IMR-90 (cell line): Measurements from ENCODE around the gene MIOX. TPM values are rescaled to one million over a fixed set of nuclear protein-coding genes. Genes with fewer than 3 reads are reported as not detected.

Source experiments
- ATAC-seq: fragments of 200-7000 bp; cut with Tn5 transposase; 2 replicates; pipeline ENCODE4 v1.9.1; 2020; ENCODE audit warnings: low read depth, mild to moderate bottlenecking, moderate library complexity
- BruUV-seq: library from RNA; stranded (reverse); fragments of 400-500 nt; replicated peaks from 2 replicates; lab custom pipeline; 2021; lab: Mats Ljungman, UMichigan
- CTCF ChIA-PET: fragments of 300-600 bp; formaldehyde crosslinking; extraction: SDS; loops from one replicate; lab custom pipeline; 2021; ENCODE audit warnings: antibody characterized with exemption; lab: Yijun Ruan, JAX
- POLR2A ChIA-PET: fragments of 300-600 bp; sonication (Branson Sonifier 250); formaldehyde crosslinking; loops from one replicate; lab custom pipeline; 2022; ENCODE audit warnings: antibody characterized with exemption; ENCODE audit not compliant: unreplicated experiment; lab: Charles Lee
- DNase-seq: peaks from one replicate; pipeline ENCODE4 v3.0.0; 2013
- H2AFZ ChIP-seq: replicated peaks from 2 replicates; pipeline ENCODE3; 2013; ENCODE audit warnings: low read length, mild to moderate bottlenecking; ENCODE audit not compliant: poor library complexity
- H2AK5ac ChIP-seq: 2 replicates; pipeline ENCODE4 v1.6.1; 2013; ENCODE audit warnings: low read depth, low read length, inconsistent platforms
- H2AK9ac ChIP-seq: replicated peaks from 2 replicates; pipeline ENCODE3; 2013; ENCODE audit warnings: mild to moderate bottlenecking, low read depth, low read length, moderate library complexity; ENCODE audit not compliant: poor library complexity
- H2BK120ac ChIP-seq: 2 replicates; pipeline ENCODE4 v1.6.1; 2013; ENCODE audit warnings: low read depth, low read length, inconsistent platforms
- H2BK15ac ChIP-seq: 3 replicates; pipeline ENCODE4 v1.6.1; 2013; ENCODE audit warnings: low read depth, low read length, inconsistent platforms
- H2BK20ac ChIP-seq: 2 replicates; pipeline ENCODE4 v1.6.1; 2013; ENCODE audit warnings: low read depth, mild to moderate bottlenecking, inconsistent platforms, low read length, moderate library complexity
- H2BK5ac ChIP-seq: 2 replicates; pipeline ENCODE4 v1.6.1; 2013; ENCODE audit warnings: mild to moderate bottlenecking, low read depth, low read length, inconsistent platforms; ENCODE audit not compliant: poor library complexity, severe bottlenecking
- H3K14ac ChIP-seq: replicated peaks from 2 replicates; pipeline ENCODE4 v1.6.1; 2013; ENCODE audit warnings: low read depth, low read length, inconsistent platforms
- H3K18ac ChIP-seq: 2 replicates; pipeline ENCODE4 v1.6.1; 2013; ENCODE audit warnings: low read depth, low read length, control low read depth
- H3K23ac ChIP-seq: 2 replicates; pipeline ENCODE4 v1.6.1; 2013; ENCODE audit warnings: low read depth, low read length, inconsistent platforms
- H3K27ac ChIP-seq: 2 replicates; pipeline ENCODE4 v1.5.1; 2013; ENCODE audit warnings: mild to moderate bottlenecking, control low read depth, low read length; ENCODE audit not compliant: insufficient read depth
- H3K27me3 ChIP-seq: 2 replicates; pipeline ENCODE4 v1.6.1; 2013; ENCODE audit warnings: low read length; ENCODE audit not compliant: control insufficient read depth, insufficient read depth
- H3K36me3 ChIP-seq: 2 replicates; pipeline ENCODE4 v1.6.1; 2013; ENCODE audit warnings: low read length, mixed read lengths; ENCODE audit not compliant: control insufficient read depth, insufficient read depth
- H3K4ac ChIP-seq: 2 replicates; pipeline ENCODE4 v1.6.1; 2013; ENCODE audit warnings: low read depth, low read length, inconsistent platforms
- H3K4me1 ChIP-seq: 2 replicates; pipeline ENCODE4 v1.6.1; 2013; ENCODE audit warnings: low read length, mixed read lengths; ENCODE audit not compliant: control insufficient read depth, insufficient read depth
- H3K4me2 ChIP-seq: 2 replicates; pipeline ENCODE4 v1.6.1; 2013; ENCODE audit warnings: low read depth, mild to moderate bottlenecking, control low read depth, low read length, moderate library complexity
- H3K4me3 ChIP-seq: 2 replicates; pipeline ENCODE4 v1.5.1; 2013; ENCODE audit warnings: low read depth, mild to moderate bottlenecking, control low read depth, low read length, moderate library complexity; ENCODE audit not compliant: insufficient read depth
- H3K56ac ChIP-seq: 2 replicates; pipeline ENCODE4 v1.6.1; 2013; ENCODE audit warnings: low read length, inconsistent platforms; ENCODE audit not compliant: insufficient read depth; ENCODE audit errors: extremely low read depth
- H3K79me1 ChIP-seq, 2 experiments: 2 replicates each; pipeline ENCODE4 v1.6.1; 2013; ENCODE audit warnings: low read length in 2 of 2, inconsistent platforms in 1 of 2, low read depth in 1 of 2
- H3K9ac ChIP-seq: 2 replicates; pipeline ENCODE4 v1.6.1; 2013; ENCODE audit warnings: low read depth, low read length, control low read depth
- H3K9me1 ChIP-seq: 2 replicates; pipeline ENCODE4 v1.6.1; 2013; ENCODE audit warnings: low read length, inconsistent platforms; ENCODE audit not compliant: insufficient read depth
- H3K9me3 ChIP-seq: 2 replicates; pipeline ENCODE4 v1.6.1; 2013; ENCODE audit warnings: low read length; ENCODE audit not compliant: control insufficient read depth, insufficient read depth
- H4K20me1 ChIP-seq: 2 replicates; pipeline ENCODE4 v1.6.1; 2013; ENCODE audit warnings: low read length, inconsistent platforms; ENCODE audit not compliant: insufficient read depth
- H4K5ac ChIP-seq: 2 replicates; pipeline ENCODE4 v1.6.1; 2013; ENCODE audit warnings: mild to moderate bottlenecking, low read depth, low read length, control low read depth
- H4K8ac ChIP-seq, 2 experiments: 2 replicates each; pipeline ENCODE4 v1.6.1; 2013; ENCODE audit warnings: low read depth in 2 of 2, low read length in 2 of 2, control low read depth in 1 of 2, inconsistent platforms in 1 of 2
- H4K91ac ChIP-seq: 2 replicates; pipeline ENCODE4 v1.6.1; 2013; ENCODE audit warnings: low read depth, low read length, inconsistent platforms; ENCODE audit not compliant: insufficient read depth
- CHD1 ChIP-seq: IDR thresholded peaks from 2 replicates; pipeline ENCODE4 v1.6.1; 2012; ENCODE audit warnings: low read depth, low read length, improper control_type of control experiment
- ELK1 ChIP-seq: fragments of 150-350 bp; IDR thresholded peaks from 2 replicates; pipeline ENCODE4 v1.6.1; 2016; ENCODE audit warnings: low read depth, mild to moderate bottlenecking, low read length, moderate library complexity, borderline replicate concordance
- FOS ChIP-seq: fragments of 150-350 bp; IDR thresholded peaks from 2 replicates; pipeline ENCODE4 v1.6.1; 2016; ENCODE audit warnings: low read depth, low read length
- MAZ ChIP-seq: IDR thresholded peaks from 2 replicates; pipeline ENCODE4 v1.6.1; 2012; ENCODE audit warnings: low read depth, mild to moderate bottlenecking, low read length, improper control_type of control experiment, moderate library complexity, borderline replicate concordance
- MXI1 ChIP-seq: IDR thresholded peaks from 2 replicates; pipeline ENCODE4 v1.6.1; 2012; ENCODE audit warnings: low read depth, mild to moderate bottlenecking, low read length, moderate library complexity, borderline replicate concordance
- NFE2L2 ChIP-seq: fragments of 150-350 bp; IDR thresholded peaks from 2 replicates; pipeline ENCODE4 v1.6.1; 2016; ENCODE audit warnings: low read depth, mild to moderate bottlenecking, low read length
- RFX5 ChIP-seq: IDR thresholded peaks from 2 replicates; pipeline ENCODE4 v1.8.0; 2012; ENCODE audit warnings: low read depth, mild to moderate bottlenecking, low read length, moderate library complexity
- WGBS, 2 experiments: methylation state at CpG; one replicate each; pipeline versions ENCODE4 v1.1.5 to v1.1.7; 2013; ENCODE audit warnings: missing lambda C conversion rate in 2 of 2; ENCODE audit not compliant: insufficient read length in 1 of 2; ENCODE audit errors: extremely low coverage in 2 of 2; 5-methylcytosine and 5-hydroxymethylcytosine counted together
- dilution Hi-C: fragments of 300-500 bp; cut with HindIII; formaldehyde crosslinking; loops from one replicate; pipeline ENCODE4 v1.14.3; 2018; ENCODE audit warnings: low sequenced_read_pairs; ENCODE audit not compliant: unreplicated experiment
- in situ Hi-C: fragments of 300-500 bp; cut with MboI; formaldehyde crosslinking; loops from 3 replicates; pipeline ENCODE4 v1.14.3; 2019; ENCODE audit warnings: low sequenced_read_pairs, inconsistent platforms, mixed read lengths
- intact Hi-C: fragments of 100-400 bp; cut with micrococcal nuclease; formaldehyde crosslinking; loops from 2 replicates; pipeline ENCODE4 v1.10.0; 2022
- polyA plus RNA-seq, 3 experiments: library from polyadenylated mRNA; depleted of rRNA; stranded (reverse); fragments of >200 nt; gene quantifications; 2 replicates each; pipeline ENCODE4 v1.2.3, GENCODE V29; 2012; ENCODE audit warnings: low replicate concordance in 1 of 3
- total RNA-seq: library from RNA; depleted of rRNA; stranded (reverse); fragments of >200 nt; gene quantifications from 2 replicates; pipeline ENCODE4 v1.2.3, GENCODE V29; 2012

MIOX gene
- total and polyA plus RNA-seq, 2 of the 4 experiments (the other 2 are of a cell fraction): not detected

GRCh38 chr22:50461536-50461935 is 25.1 kb upstream of the MIOX start:
- Histone ChIP-seq H3K36me3 (peaks cover 92% of the 10 kb centered on the region), H4K5ac (no peak overlapping the region), H4K20me1 (peaks cover 8% of the 10 kb centered on the region; the same call in 1 of the 2 replicates), H3K27ac (no peak overlapping the region), H2BK20ac (no peak overlapping the region), H3K4me2 (no peak overlapping the region), H2BK5ac (no peak overlapping the region), H3K9me3 (no peaks in the 10 kb centered on the region), H3K18ac (no peak overlapping the region), H2AK9ac (no peak overlapping the region), H3K23ac (no peak overlapping the region), H3K9me1 (no peaks in the 10 kb centered on the region), H3K27me3 (no peaks in the 10 kb centered on the region), H2AK5ac (no peak overlapping the region), H4K8ac (no peak overlapping the region), H3K9ac (no peak overlapping the region), H4K91ac (no peak overlapping the region), H3K4me3 (no peak overlapping the region), H3K4me1 (no peaks in the 10 kb centered on the region), H3K14ac (no peak overlapping the region), H2AFZ (no peak overlapping the region), H3K79me1 (no peaks in the 10 kb centered on the region), H2BK120ac (no peak overlapping the region), H2BK15ac (no peak overlapping the region), H3K56ac (no peak overlapping the region), H3K4ac (no peak overlapping the region)
- WGBS, 2 experiments: 95% methylated on average over 24 of the region's 26 CpGs; no CpG with 5 or more reads in 1 of the 2 experiments
- ChIA-PET CTCF (no interaction called here), POLR2A (no interaction called here)
- in situ Hi-C loops (no loop called here), dilution Hi-C loops (no loop called here), intact Hi-C loops (no loop called here)
- TF ChIP-seq ELK1 (no peak), NFE2L2 (no peak), RFX5 (no peak), MXI1 (no peak), FOS (no peak), CHD1 (no peak), MAZ (no peak)
- ATAC-seq (no peak), DNase-seq (no peak)
- BruUV-seq: no TSS peak
